Activated naive CD4-positive, alpha-beta T cell treated with anti-CD3 and anti-CD28 coated beads for 36 hours (primary cell): ENCODE measurements around the gene ZNF710. TPM values are rescaled to one million over a fixed set of nuclear protein-coding genes. Genes with fewer than 3 reads are reported as not detected.

ENCODE experiments used
- CTCF ChIA-PET: fragments of 350-600 bp; sonication (Branson Sonifier 250); formaldehyde crosslinking; loops from one replicate; lab custom pipeline; 2021; ENCODE audit warnings: antibody characterized with exemption; lab: Charles Lee
- DNase-seq: peaks from one replicate; pipeline ENCODE4 v3.0.0-alpha.2; 2020
- H3K27ac Mint-ChIP-seq: one replicate; pipeline ENCODE4 v1.8.0; 2021; ENCODE audit warnings: mild to moderate bottlenecking, mixed read lengths
- H3K27me3 Mint-ChIP-seq: one replicate; pipeline ENCODE4 v1.8.0; 2021; ENCODE audit warnings: low read depth, mixed read lengths
- H3K36me3 Mint-ChIP-seq: one replicate; pipeline ENCODE4 v1.8.0; 2021; ENCODE audit warnings: low read depth, mixed read lengths
- H3K4me1 Mint-ChIP-seq: one replicate; pipeline ENCODE4 v1.8.0; 2021; ENCODE audit warnings: low read depth, mixed read lengths
- H3K4me3 Mint-ChIP-seq: one replicate; pipeline ENCODE4 v1.8.0; 2021; ENCODE audit warnings: mild to moderate bottlenecking, moderate library complexity, mixed read lengths
- H3K9me3 Mint-ChIP-seq: one replicate; pipeline ENCODE4 v1.8.0; 2021; ENCODE audit warnings: mixed read lengths
- intact Hi-C: fragments of 100-400 bp; cut with micrococcal nuclease; formaldehyde crosslinking; loops from one replicate; pipeline ENCODE4 v1.15.1; 2023
- total RNA-seq, 2 experiments: library from RNA; stranded (reverse); gene quantifications; one replicate each; pipeline ENCODE4 v1.2.3, GENCODE V29; 2021

ZNF710 gene
- total RNA-seq, 2 experiments from 2014 or later, result 17.3 to 19.8 TPM

- intact Hi-C loops, result no loop called here
- no peak overlapping the region for H3K4me3 Mint-ChIP-seq
- no peaks in the 10 kb centered on the region for H3K27me3 Mint-ChIP-seq
- H3K36me3 Mint-ChIP-seq, result no peaks in the 10 kb centered on the region
- CTCF ChIA-PET, result interaction anchor here (0.7 kb wide), 1 partner anchor 459 kb away, joined by 3 read pairs; no protein-coding TSS in a partner anchor
- no peaks in the 10 kb centered on the region for H3K9me3 Mint-ChIP-seq
- H3K27ac Mint-ChIP-seq, result no peak overlapping the region
- DNase-seq, result no peak
- H3K4me1 Mint-ChIP-seq, result peaks cover 15% of the 10 kb centered on the region
These were observed 22.0 kb downstream of the ZNF710 start for GRCh38 chr15:90022905-90023700.

- peaks cover 8% of the 10 kb centered on the region for H3K4me1 Mint-ChIP-seq
- H3K27ac Mint-ChIP-seq, result no peak overlapping the region
- DNase-seq, result no peak
- no peaks in the 10 kb centered on the region for H3K36me3 Mint-ChIP-seq
- H3K27me3 Mint-ChIP-seq, result no peaks in the 10 kb centered on the region
- CTCF ChIA-PET, result no interaction called here
- intact Hi-C loops, result no loop called here
- no peak overlapping the region for H3K4me3 Mint-ChIP-seq
- no peaks in the 10 kb centered on the region for H3K9me3 Mint-ChIP-seq
These were observed 23.3 kb downstream of the ZNF710 start for GRCh38 chr15:90024406-90024805.

GRCh38 chr15:90025489-90026033, 24.4 kb downstream of the ZNF710 start:
- intact Hi-C loops, result no loop called here
- Mint-ChIP-seq H3K9me3 (no peaks in the 10 kb centered on the region), H3K4me1 (peaks cover 12% of the 10 kb centered on the region), H3K4me3 (no peak overlapping the region), H3K27me3 (no peaks in the 10 kb centered on the region), H3K27ac (no peak overlapping the region), H3K36me3 (no peaks in the 10 kb centered on the region)
- DNase-seq, result no peak
- CTCF ChIA-PET, result no interaction called here

- no peak for DNase-seq
- CTCF ChIA-PET, result interaction anchor here (0.6 to 0.7 kb wide), 2 partner anchors 43 to 413 kb away, joined by 4 read pairs; no protein-coding TSS in a partner anchor
- Mint-ChIP-seq H3K27me3 (no peaks in the 10 kb centered on the region), H3K36me3 (no peaks in the 10 kb centered on the region), H3K9me3 (no peaks in the 10 kb centered on the region), H3K4me1 (peaks cover 25% of the 10 kb centered on the region), H3K4me3 (no peak overlapping the region), H3K27ac (no peak overlapping the region)
- intact Hi-C loops, result no loop called here
These were observed 27.3 kb downstream of the ZNF710 start for GRCh38 chr15:90028376-90028944.

- no peak for DNase-seq
- intact Hi-C loops, result no loop called here
- H3K27ac Mint-ChIP-seq, result no peak overlapping the region
- H3K4me3 Mint-ChIP-seq, result no peak overlapping the region
- no peaks in the 10 kb centered on the region for H3K27me3 Mint-ChIP-seq
- CTCF ChIA-PET, result interaction anchor here (0.6 kb wide), 1 partner anchor 42 kb away, joined by 4 read pairs; no protein-coding TSS in a partner anchor
- no peaks in the 10 kb centered on the region for H3K36me3 Mint-ChIP-seq
- H3K9me3 Mint-ChIP-seq, result no peaks in the 10 kb centered on the region
- peaks cover 31% of the 10 kb centered on the region for H3K4me1 Mint-ChIP-seq
These were observed 27.9 kb downstream of the ZNF710 start for GRCh38 chr15:90029024-90029423.

GRCh38 chr15:90030376-90030775, 29.3 kb downstream of the ZNF710 start:
- no peaks in the 10 kb centered on the region for H3K36me3 Mint-ChIP-seq
- H3K27me3 Mint-ChIP-seq, result no peaks in the 10 kb centered on the region
- H3K4me1 Mint-ChIP-seq, result peaks cover 40% of the 10 kb centered on the region
- CTCF ChIA-PET, result interaction anchor here (1.7 kb wide), 1 partner anchor 41 kb away, joined by 6 read pairs; no protein-coding TSS in a partner anchor
- no peaks in the 10 kb centered on the region for H3K9me3 Mint-ChIP-seq
- H3K4me3 Mint-ChIP-seq, result no peak overlapping the region
- intact Hi-C loops, result no loop called here
- DNase-seq, result no peak
- no peak overlapping the region for H3K27ac Mint-ChIP-seq

GRCh38 chr15:90031231-90031791, 30.2 kb downstream of the ZNF710 start:
- H3K27me3 Mint-ChIP-seq, result no peaks in the 10 kb centered on the region
- H3K4me1 Mint-ChIP-seq, result peaks cover 50% of the 10 kb centered on the region
- H3K4me3 Mint-ChIP-seq, result no peak overlapping the region
- no peaks in the 10 kb centered on the region for H3K9me3 Mint-ChIP-seq
- H3K27ac Mint-ChIP-seq, result peak overlapping the region; percentile 59
- no peaks in the 10 kb centered on the region for H3K36me3 Mint-ChIP-seq
- DNase-seq, result peak; percentile 57
- CTCF ChIA-PET, result interaction anchor here (0.9 to 1.9 kb wide), 5 partner anchors 14 to 270 kb away, joined by 3 to 6 read pairs (median 4); no protein-coding TSS in a partner anchor
- intact Hi-C loops, result loop anchor here (1.0 kb wide), 1 partner anchor 27 kb away; no protein-coding TSS in a partner anchor

- Mint-ChIP-seq H3K27ac (peak overlapping the region; percentile 28), H3K4me1 (peaks cover 66% of the 10 kb centered on the region), H3K9me3 (no peaks in the 10 kb centered on the region), H3K4me3 (no peak overlapping the region), H3K27me3 (no peaks in the 10 kb centered on the region), H3K36me3 (no peaks in the 10 kb centered on the region)
- DNase-seq, result no peak
- intact Hi-C loops, result no loop called here
- CTCF ChIA-PET, result no interaction called here
These were observed 31.9 kb downstream of the ZNF710 start for GRCh38 chr15:90033006-90033405.

- peaks cover under 1% of the 10 kb centered on the region for H3K36me3 Mint-ChIP-seq
- no peak overlapping the region for H3K27ac Mint-ChIP-seq
- no peak overlapping the region for H3K4me3 Mint-ChIP-seq
- intact Hi-C loops, result no loop called here
- DNase-seq, result no peak
- CTCF ChIA-PET, result interaction anchor here (2.9 kb wide), 1 partner anchor 29 kb away, joined by 13 read pairs; no protein-coding TSS in a partner anchor
- no peaks in the 10 kb centered on the region for H3K27me3 Mint-ChIP-seq
- peaks cover 70% of the 10 kb centered on the region for H3K4me1 Mint-ChIP-seq
- no peaks in the 10 kb centered on the region for H3K9me3 Mint-ChIP-seq
These were observed 32.3 kb downstream of the ZNF710 start for GRCh38 chr15:90033448-90033847.

GRCh38 chr15:90035095-90035839, 34.1 kb downstream of the ZNF710 start:
- CTCF ChIA-PET, result interaction anchor here (0.6 to 2.9 kb wide), 4 partner anchors 31 to 36 kb away, joined by 3 to 13 read pairs (median 4); no protein-coding TSS in a partner anchor
- no peak for DNase-seq
- Mint-ChIP-seq H3K27me3 (no peaks in the 10 kb centered on the region), H3K27ac (peak overlapping the region; percentile 60), H3K36me3 (peaks cover 5% of the 10 kb centered on the region), H3K4me1 (peaks cover 86% of the 10 kb centered on the region), H3K4me3 (no peak overlapping the region), H3K9me3 (no peaks in the 10 kb centered on the region)
- intact Hi-C loops, result loop anchor here (5.0 kb wide), 1 partner anchor 197 kb away; the partner anchor contains the start of genes CIB1 and GDPGP1

GRCh38 chr15:90035840-90036230, 34.7 kb downstream of the ZNF710 start:
- peak; percentile 34 for DNase-seq
- Mint-ChIP-seq H3K27ac (peak overlapping the region; percentile 48), H3K4me3 (no peak overlapping the region), H3K36me3 (peaks cover 5% of the 10 kb centered on the region), H3K9me3 (no peaks in the 10 kb centered on the region), H3K4me1 (peaks cover 83% of the 10 kb centered on the region), H3K27me3 (no peaks in the 10 kb centered on the region)
- CTCF ChIA-PET, result interaction anchor here (0.6 to 2.9 kb wide), 2 partner anchors 31 to 35 kb away, joined by 4 to 13 read pairs; no protein-coding TSS in a partner anchor
- intact Hi-C loops, result loop anchor here (5.0 kb wide), 1 partner anchor 196 kb away; the partner anchor contains the start of genes CIB1 and GDPGP1
